HepG2 (cell line): ENCODE results near the gene SEPTIN2. TPM values are rescaled to one million over a fixed set of nuclear protein-coding genes. Genes with fewer than 3 reads are reported as not detected.

Experiments used
- ATAC-seq: fragments of 200-7000 bp; cut with Tn5 transposase; 3 replicates; pipeline ENCODE4 v1.9.1; 2020; ENCODE audit warnings: mild to moderate bottlenecking, moderate library complexity
- BruUV-seq: library from RNA; stranded (reverse); fragments of 400-500 nt; replicated peaks from 2 replicates; lab custom pipeline; 2021; lab: Mats Ljungman, UMichigan
- CTCF ChIA-PET: fragments of 300-600 bp; formaldehyde crosslinking; extraction: SDS; loops from one replicate; lab custom pipeline; 2021; ENCODE audit warnings: low total read pairs, inconsistent platforms, low intra/inter-chr PET ratio; lab: Yijun Ruan, JAX
- POLR2A ChIA-PET: fragments of 350-600 bp; sonication (Branson Sonifier 250); formaldehyde crosslinking; loops from one replicate; lab custom pipeline; 2020; ENCODE audit warnings: antibody characterized with exemption, inconsistent platforms; lab: Yijun Ruan, JAX
- DNase-seq: peaks from one replicate; pipeline ENCODE4 v3.0.0-alpha.2; 2015; ENCODE audit warnings: low spot score
- FAIRE-seq: peaks from 3 replicates; lab custom pipeline; 2011; peaks lifted over from hg19 to GRCh38; lab: Jason Lieb, UNC
- H2AFZ ChIP-seq: one replicate; pipeline ENCODE4 v1.6.1; 2011; ENCODE audit warnings: low read length, inconsistent platforms
- H3K27ac ChIP-seq: fragments of 300-600 bp; 3 replicates; pipeline ENCODE4 v1.8.0; 2011; ENCODE audit warnings: mixed run types, mild to moderate bottlenecking, mixed read lengths, low read length, inconsistent platforms; ENCODE audit not compliant: insufficient read depth; ENCODE audit errors: extremely low read length
- H3K27me3 ChIP-seq, 2 experiments: fragments of 200-600 bp in 1 of 2; 2 replicates in 1 of 2; 3 replicates in 1 of 2; pipeline versions ENCODE4 v1.6.0 to v1.8.0; 2011; ENCODE audit warnings: low read length in 2 of 2, mild to moderate bottlenecking in 2 of 2, moderate library complexity in 2 of 2, inconsistent platforms in 1 of 2; ENCODE audit not compliant: insufficient read depth in 2 of 2, control insufficient read depth in 1 of 2
- H3K36me3 ChIP-seq, 2 experiments: fragments of 200-600 bp in 1 of 2; replicated peaks in 1 of 2; 2 replicates in 1 of 2; 3 replicates in 1 of 2; pipeline versions ENCODE4 v1.5.1 to v1.8.0; 2011; ENCODE audit warnings: low read length in 2 of 2, inconsistent platforms in 1 of 2; ENCODE audit not compliant: insufficient read depth in 2 of 2, control insufficient read depth in 1 of 2
- H3K4me1 ChIP-seq: 2 replicates; pipeline ENCODE4 v1.5.1; 2012; ENCODE audit warnings: low read length, inconsistent platforms; ENCODE audit not compliant: insufficient read depth
- H3K4me2 ChIP-seq: 2 replicates; pipeline ENCODE4 v1.6.0; 2011; ENCODE audit warnings: low read depth, low read length, inconsistent platforms
- H3K4me3 ChIP-seq, 3 experiments: fragments of 200-600 bp in 1 of 3; sonication (generic), shearing (Covaris generic) in 1 of 3; replicated peaks in 1 of 3; 2 replicates each; pipeline ENCODE4 v1.5.1; 2011 to 2016; ENCODE audit warnings: low read length in 3 of 3, inconsistent platforms in 2 of 3, low read depth in 2 of 3, mild to moderate bottlenecking in 2 of 3, control low read depth in 1 of 3, mixed read lengths in 1 of 3; ENCODE audit not compliant: insufficient read depth in 1 of 3
- H3K79me2 ChIP-seq: one replicate; pipeline ENCODE4 v1.6.1; 2011; ENCODE audit warnings: low read length, inconsistent platforms; ENCODE audit not compliant: insufficient read depth
- H3K9ac ChIP-seq: 2 replicates; pipeline ENCODE4 v1.6.0; 2011; ENCODE audit warnings: mild to moderate bottlenecking, low read depth, low read length, inconsistent platforms; ENCODE audit not compliant: insufficient read depth
- H3K9me3 ChIP-seq: 2 replicates; pipeline ENCODE4 v1.5.1; 2012; ENCODE audit warnings: mild to moderate bottlenecking, low read length
- H4K20me1 ChIP-seq: 2 replicates; pipeline ENCODE4 v1.6.0; 2011; ENCODE audit warnings: inconsistent platforms, mild to moderate bottlenecking, low read length, moderate library complexity; ENCODE audit not compliant: insufficient read depth
- DMTF1 ChIP-seq: sonication (generic); formaldehyde crosslinking; IDR thresholded peaks from 2 replicates; pipeline ENCODE4 v1.4.0; 2020; ENCODE audit warnings: mild to moderate bottlenecking, missing genetic modification reagents
- ERF ChIP-seq: IDR thresholded peaks from 2 replicates; pipeline ENCODE4 v1.6.1; 2018; ENCODE audit warnings: missing biosample characterization, missing genetic modification reagents
- FOSL2 ChIP-seq: sonication (generic); formaldehyde crosslinking; IDR thresholded peaks from 2 replicates; pipeline ENCODE4 v1.4.0; 2020; ENCODE audit warnings: missing genetic modification reagents
- FOXK1 ChIP-seq: sonication (generic); formaldehyde crosslinking; IDR thresholded peaks from 2 replicates; pipeline ENCODE4 v1.4.0; 2020; ENCODE audit warnings: low read depth, missing genetic modification reagents, borderline replicate concordance
- FOXM1 ChIP-seq: sonication (generic); formaldehyde crosslinking; IDR thresholded peaks from 2 replicates; pipeline ENCODE4 v1.5.0; 2020; ENCODE audit warnings: missing genetic modification reagents
- JARID2 ChIP-seq: sonication (generic); formaldehyde crosslinking; IDR thresholded peaks from 2 replicates; pipeline ENCODE4 v1.8.1; 2023; ENCODE audit warnings: missing genetic modification reagents, inconsistent platforms; ENCODE audit not compliant: insufficient replicate concordance
- PHB2 ChIP-seq: fragments of 450-650 bp; IDR thresholded peaks from 2 replicates; pipeline ENCODE4 v1.6.1; 2018; ENCODE audit not compliant: partially characterized antibody
- SIN3A ChIP-seq: IDR thresholded peaks from 2 replicates; pipeline ENCODE4 v1.6.1; 2011; ENCODE audit warnings: low read depth, mild to moderate bottlenecking, control low read depth, low read length, borderline replicate concordance
- TP53 ChIP-seq: sonication (generic); formaldehyde crosslinking; conservative IDR thresholded peaks from 2 replicates; pipeline ENCODE4 v1.4.0; 2020; ENCODE audit warnings: missing genetic modification reagents
- ZNF232 ChIP-seq: sonication (generic); formaldehyde crosslinking; IDR thresholded peaks from 2 replicates; pipeline ENCODE4 v1.4.0; 2020; ENCODE audit warnings: missing genetic modification reagents, borderline replicate concordance
- ZNF256 ChIP-seq: sonication (generic); formaldehyde crosslinking; conservative IDR thresholded peaks from 2 replicates; pipeline ENCODE4 v1.4.0; 2020; ENCODE audit warnings: missing genetic modification reagents
- ZNF547 ChIP-seq: sonication (generic); formaldehyde crosslinking; IDR thresholded peaks from 2 replicates; pipeline ENCODE4 v1.5.1; 2020; ENCODE audit warnings: mild to moderate bottlenecking, missing genetic modification reagents
- WGBS: methylation state at CpG from one replicate; pipeline ENCODE4 v1.1.6; 2017; ENCODE audit warnings: low lambda C conversion rate; 5-methylcytosine and 5-hydroxymethylcytosine counted together
- in situ Hi-C: cut with HindIII; loops from 2 replicates; pipeline ENCODE4 v1.10.0; 2017; ENCODE audit warnings: low pct_unique_long_range_greater_than_20kb; ENCODE audit not compliant: extremely low pct_ligation_motif_present
- intact Hi-C: fragments of 100-400 bp; cut with micrococcal nuclease; formaldehyde crosslinking; loops from one replicate; pipeline ENCODE4 v1.10.0; 2022; ENCODE audit not compliant: unreplicated experiment
- polyA plus RNA-seq, 8 experiments: library from polyadenylated mRNA; depleted of rRNA in 3 of 8; stranded (reverse) in 7 of 8; unstranded in 1 of 8; fragments of >200 nt; fragmentation: Illumina TruSeq in 4 of 8; extraction: Trizol in 4 of 8; gene quantifications; 2 replicates each; pipeline versions ENCODE4 v1.2.1 to v1.2.3, GENCODE V29; 2011 to 2016; ENCODE audit warnings: low read depth in 4 of 8, missing spikeins in 1 of 8, mixed read lengths in 1 of 8; ENCODE audit not compliant: insufficient read depth in 1 of 8
- total RNA-seq, 5 experiments: library from RNA; depleted of rRNA; stranded (reverse); fragments of >200 nt; fragmentation: Illumina TruSeq; extraction: Trizol; gene quantifications; 2 replicates each; pipeline ENCODE4 v1.2.3, GENCODE V29; 2016; ENCODE audit warnings: low read depth in 1 of 5
- TF ChIP-seq, protein P1 (sequence below): sonication (generic); formaldehyde crosslinking; IDR thresholded peaks from 2 replicates; pipeline ENCODE4 v1.4.0; 2020; ENCODE audit warnings: low read depth, mild to moderate bottlenecking, missing genetic modification reagents
- TF ChIP-seq, protein P2 (sequence below): sonication (generic); formaldehyde crosslinking; IDR thresholded peaks from 2 replicates; pipeline ENCODE4 v1.4.0; 2020; ENCODE audit warnings: low read depth, missing genetic modification reagents

SEPTIN2 gene
- total and polyA plus RNA-seq, 2 of the 13 experiments (the other 11 are each of a cell fraction or from before 2014, with no cell fraction given), result 493 to 733 TPM

DNA sequence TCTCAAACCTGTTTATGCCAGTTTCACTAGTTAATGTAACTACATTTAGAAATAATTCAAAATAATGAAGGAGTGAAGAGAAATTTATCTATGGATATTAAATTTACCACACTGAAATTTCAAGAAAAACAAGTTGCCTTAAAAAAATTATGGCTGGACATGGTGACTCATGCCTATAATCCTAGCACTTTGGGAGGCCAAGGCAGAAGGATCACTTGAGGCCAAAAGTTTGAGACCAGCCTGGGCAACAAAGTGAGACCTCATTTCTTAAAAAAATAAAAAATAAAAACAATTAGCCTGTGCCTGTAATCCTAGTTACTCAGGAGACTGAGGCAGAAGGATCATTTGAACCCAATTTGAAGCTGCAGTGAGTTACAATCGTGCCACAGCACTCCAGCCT lies 30.1 kb upstream of the SEPTIN2 start (continued):
- no peak for TF ChIP-seq JARID2 (CRISPR knock-in tag)

GRCh38 chr2:241286348-241287090 lies 29.2 kb upstream of the SEPTIN2 start:
- DNase-seq, result no peak
- POLR2A ChIA-PET, result interaction anchor here (3.5 to 5.5 kb wide), 2 partner anchors 28 kb away, joined by 12 to 24 read pairs; partner anchors contain the start of gene HDLBP
- H3K27ac ChIP-seq, result peak overlapping the region; percentile 47
- intact Hi-C loops (no loop called here), in situ Hi-C loops (no loop called here)
- no peak for FAIRE-seq
- CTCF ChIA-PET, result no interaction called here
- H2AFZ ChIP-seq, result no peak overlapping the region
- peaks cover 96% of the 10 kb centered on the region for H3K79me2 ChIP-seq
- no peaks in the 10 kb centered on the region for H3K27me3 ChIP-seq
- H3K9me3 ChIP-seq, result no peaks in the 10 kb centered on the region
- H3K36me3 ChIP-seq, result peaks cover 1 to 3% of the 10 kb centered on the region in 2 experiments; a peak in 1 of 5 replicates
- H3K4me2 ChIP-seq, result peak overlapping the region; percentile 53; the same call in 1 of the 2 replicates
- peaks cover 58% of the 10 kb centered on the region for H3K4me1 ChIP-seq
- H3K4me3 ChIP-seq, result no peak overlapping the region
- ATAC-seq, result 0 out of 3 replicates have a peak, but pooled peaks have one; percentile 6
- BruUV-seq, result no TSS peak
- WGBS, result 80% methylated on average over 9 of the region's 9 CpGs
- peaks cover 18% of the 10 kb centered on the region for H4K20me1 ChIP-seq
- 0 out of 2 replicates have a peak overlapping the region, but pooled peaks have one; percentile 17 for H3K9ac ChIP-seq
- TF ChIP-seq SIN3A (no peak), FOXK1 (CRISPR knock-in tag) (no peak), ZNF256 (no peak), ERF (CRISPR knock-in tag) (no peak), PHB2 (no peak), ZNF547 (no peak), FOXM1 (CRISPR knock-in tag) (no peak), DMTF1 (no peak), ZNF232 (CRISPR knock-in tag) (no peak), TP53 (no peak), FOSL2 (CRISPR knock-in tag) (peak; percentile 67)
- TF ChIP-seq, protein P1, sequence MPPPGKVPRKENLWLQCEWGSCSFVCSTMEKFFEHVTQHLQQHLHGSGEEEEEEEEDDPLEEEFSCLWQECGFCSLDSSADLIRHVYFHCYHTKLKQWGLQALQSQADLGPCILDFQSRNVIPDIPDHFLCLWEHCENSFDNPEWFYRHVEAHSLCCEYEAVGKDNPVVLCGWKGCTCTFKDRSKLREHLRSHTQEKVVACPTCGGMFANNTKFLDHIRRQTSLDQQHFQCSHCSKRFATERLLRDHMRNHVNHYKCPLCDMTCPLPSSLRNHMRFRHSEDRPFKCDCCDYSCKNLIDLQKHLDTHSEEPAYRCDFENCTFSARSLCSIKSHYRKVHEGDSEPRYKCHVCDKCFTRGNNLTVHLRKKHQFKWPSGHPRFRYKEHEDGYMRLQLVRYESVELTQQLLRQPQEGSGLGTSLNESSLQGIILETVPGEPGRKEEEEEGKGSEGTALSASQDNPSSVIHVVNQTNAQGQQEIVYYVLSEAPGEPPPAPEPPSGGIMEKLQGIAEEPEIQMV, result no peak
- TF ChIP-seq, protein P2, sequence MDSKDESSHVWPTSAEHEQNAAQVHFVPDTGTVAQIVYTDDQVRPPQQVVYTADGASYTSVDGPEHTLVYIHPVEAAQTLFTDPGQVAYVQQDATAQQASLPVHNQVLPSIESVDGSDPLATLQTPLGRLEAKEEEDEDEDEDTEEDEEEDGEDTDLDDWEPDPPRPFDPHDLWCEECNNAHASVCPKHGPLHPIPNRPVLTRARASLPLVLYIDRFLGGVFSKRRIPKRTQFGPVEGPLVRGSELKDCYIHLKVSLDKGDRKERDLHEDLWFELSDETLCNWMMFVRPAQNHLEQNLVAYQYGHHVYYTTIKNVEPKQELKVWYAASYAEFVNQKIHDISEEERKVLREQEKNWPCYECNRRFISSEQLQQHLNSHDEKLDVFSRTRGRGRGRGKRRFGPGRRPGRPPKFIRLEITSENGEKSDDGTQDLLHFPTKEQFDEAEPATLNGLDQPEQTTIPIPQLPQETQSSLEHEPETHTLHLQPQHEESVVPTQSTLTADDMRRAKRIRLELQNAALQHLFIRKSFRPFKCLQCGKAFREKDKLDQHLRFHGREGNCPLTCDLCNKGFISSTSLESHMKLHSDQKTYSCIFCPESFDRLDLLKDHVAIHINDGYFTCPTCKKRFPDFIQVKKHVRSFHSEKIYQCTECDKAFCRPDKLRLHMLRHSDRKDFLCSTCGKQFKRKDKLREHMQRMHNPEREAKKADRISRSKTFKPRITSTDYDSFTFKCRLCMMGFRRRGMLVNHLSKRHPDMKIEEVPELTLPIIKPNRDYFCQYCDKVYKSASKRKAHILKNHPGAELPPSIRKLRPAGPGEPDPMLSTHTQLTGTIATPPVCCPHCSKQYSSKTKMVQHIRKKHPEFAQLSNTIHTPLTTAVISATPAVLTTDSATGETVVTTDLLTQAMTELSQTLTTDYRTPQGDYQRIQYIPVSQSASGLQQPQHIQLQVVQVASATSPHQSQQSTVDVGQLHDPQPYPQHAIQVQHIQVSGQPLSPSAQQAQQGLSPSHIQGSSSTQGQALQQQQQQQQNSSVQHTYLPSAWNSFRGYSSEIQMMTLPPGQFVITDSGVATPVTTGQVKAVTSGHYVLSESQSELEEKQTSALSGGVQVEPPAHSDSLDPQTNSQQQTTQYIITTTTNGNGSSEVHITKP (CRISPR knock-in tag), result 0 out of 2 replicates have a peak, but pooled peaks have one; percentile 52
